ENCODE data around the gene EXOSC6.
"Not testable (repeated sequence)": the region's sequence is repeated elsewhere in the genome, so short reads cannot be mapped to it uniquely, and the experiment has no call there.

DNA sequence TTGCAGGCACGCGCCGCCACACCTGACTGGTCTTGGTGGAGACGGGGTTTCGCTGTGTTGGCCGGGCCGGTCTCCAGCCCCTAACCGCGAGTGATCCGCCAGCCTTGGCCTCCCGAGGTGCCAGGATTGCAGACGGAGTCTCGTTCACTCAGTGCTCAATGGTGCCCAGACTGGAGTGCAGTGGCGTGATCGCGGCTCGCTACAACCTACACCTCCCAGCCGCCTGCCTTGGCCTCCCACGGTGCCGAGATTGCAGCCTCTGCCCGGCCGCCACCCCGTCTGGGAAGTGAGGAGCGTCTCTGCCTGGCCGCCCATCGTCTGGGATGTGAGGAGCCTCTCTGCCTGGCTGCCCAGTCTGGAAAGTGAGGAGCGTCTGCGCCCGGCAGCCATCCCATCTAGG is 47.7 kb downstream of the EXOSC6 start:
- TF ChIP-seq, protein P1, sequence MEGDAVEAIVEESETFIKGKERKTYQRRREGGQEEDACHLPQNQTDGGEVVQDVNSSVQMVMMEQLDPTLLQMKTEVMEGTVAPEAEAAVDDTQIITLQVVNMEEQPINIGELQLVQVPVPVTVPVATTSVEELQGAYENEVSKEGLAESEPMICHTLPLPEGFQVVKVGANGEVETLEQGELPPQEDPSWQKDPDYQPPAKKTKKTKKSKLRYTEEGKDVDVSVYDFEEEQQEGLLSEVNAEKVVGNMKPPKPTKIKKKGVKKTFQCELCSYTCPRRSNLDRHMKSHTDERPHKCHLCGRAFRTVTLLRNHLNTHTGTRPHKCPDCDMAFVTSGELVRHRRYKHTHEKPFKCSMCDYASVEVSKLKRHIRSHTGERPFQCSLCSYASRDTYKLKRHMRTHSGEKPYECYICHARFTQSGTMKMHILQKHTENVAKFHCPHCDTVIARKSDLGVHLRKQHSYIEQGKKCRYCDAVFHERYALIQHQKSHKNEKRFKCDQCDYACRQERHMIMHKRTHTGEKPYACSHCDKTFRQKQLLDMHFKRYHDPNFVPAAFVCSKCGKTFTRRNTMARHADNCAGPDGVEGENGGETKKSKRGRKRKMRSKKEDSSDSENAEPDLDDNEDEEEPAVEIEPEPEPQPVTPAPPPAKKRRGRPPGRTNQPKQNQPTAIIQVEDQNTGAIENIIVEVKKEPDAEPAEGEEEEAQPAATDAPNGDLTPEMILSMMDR (IDR thresholded peaks at IDR 0.05), result not testable (repeated sequence)
- not testable (repeated sequence) for TF ChIP-seq POLR2A (IDR thresholded peaks at IDR 0.05)
